CD14-positive monocyte (primary cell): ENCODE data around the gene DEPDC7. TPM values are rescaled to one million over a fixed set of nuclear protein-coding genes. Genes with fewer than 3 reads are reported as not detected.
A peak's percentile ranks its signal among the peaks of the same experiment; 100 is the strongest.

Experiments used
- DNase-seq, 3 donors: peaks; one replicate each; pipeline ENCODE4 v3.0.0-alpha.2; 2011 to 2022
- H2AFZ ChIP-seq: 2 replicates; pipeline ENCODE4 v1.6.0; 2012; ENCODE audit warnings: mild to moderate bottlenecking, low read depth, low read length, inconsistent platforms; ENCODE audit not compliant: insufficient read depth, poor library complexity, severe bottlenecking
- H3K27ac ChIP-seq, 2 donors: 1 replicate in 1 of 2; 2 replicates in 1 of 2; pipeline ENCODE4 v1.5.1; 2012 to 2013; ENCODE audit warnings: low read length in 2 of 2, control low read depth in 1 of 2, inconsistent platforms in 1 of 2, low read depth in 1 of 2, mild to moderate bottlenecking in 1 of 2
- H3K27me3 ChIP-seq, 2 donors: one replicate each; pipeline versions ENCODE4 v1.6.0 to v1.6.1; 2011 to 2013; ENCODE audit warnings: low read length in 2 of 2; ENCODE audit not compliant: control insufficient read depth in 2 of 2, insufficient read depth in 2 of 2
- H3K36me3 ChIP-seq, 2 donors: replicated peaks in 1 of 2; 1 replicate in 1 of 2; 2 replicates in 1 of 2; pipeline versions ENCODE4 v1.5.1 to v1.6.1; 2012 to 2013; ENCODE audit warnings: low read length in 2 of 2, control low read depth in 1 of 2, inconsistent platforms in 1 of 2, mild to moderate bottlenecking in 1 of 2; ENCODE audit not compliant: insufficient read depth in 2 of 2, control insufficient read depth in 1 of 2
- H3K4me1 ChIP-seq, 2 donors: 1 replicate in 1 of 2; 2 replicates in 1 of 2; pipeline versions ENCODE4 v1.5.1 to v1.6.1; 2012 to 2013; ENCODE audit warnings: low read length in 2 of 2, control low read depth in 1 of 2, inconsistent platforms in 1 of 2, mild to moderate bottlenecking in 1 of 2, moderate library complexity in 1 of 2; ENCODE audit not compliant: insufficient read depth in 2 of 2, control insufficient read depth in 1 of 2
- H3K4me2 ChIP-seq: replicated peaks from 2 replicates; pipeline ENCODE3; 2012; ENCODE audit warnings: low read length, moderate library complexity, mild to moderate bottlenecking; ENCODE audit not compliant: poor library complexity, severe bottlenecking; ENCODE audit errors: extremely low read depth
- H3K4me3 ChIP-seq, 3 experiments: fragments of 200-600 bp in 1 of 3; sonication (generic) in 1 of 3; replicated peaks in 1 of 3; 1 replicate in 2 of 3; 2 replicates in 1 of 3; pipeline ENCODE4 v1.5.1; 2011 to 2013; ENCODE audit warnings: low read length in 3 of 3, mild to moderate bottlenecking in 3 of 3, control low read depth in 2 of 3, low read depth in 2 of 3, inconsistent platforms in 1 of 3, moderate library complexity in 1 of 3
- H3K79me2 ChIP-seq: 2 replicates; pipeline ENCODE4 v1.6.0; 2012; ENCODE audit warnings: mild to moderate bottlenecking, control low read depth, inconsistent platforms, low read length, moderate library complexity; ENCODE audit not compliant: insufficient read depth
- H3K9ac ChIP-seq: 2 replicates; pipeline ENCODE4 v1.6.0; 2017; ENCODE audit warnings: low read length, mild to moderate bottlenecking; ENCODE audit not compliant: insufficient read depth, poor library complexity, severe bottlenecking
- H3K9me3 ChIP-seq, 2 donors: replicated peaks in 1 of 2; 1 replicate in 1 of 2; 2 replicates in 1 of 2; pipeline versions ENCODE4 v1.5.1 to v1.6.1; 2012 to 2013; ENCODE audit warnings: low read length in 2 of 2, control low read depth in 1 of 2; ENCODE audit not compliant: control insufficient read depth in 1 of 2, insufficient read depth in 1 of 2
- H4K20me1 ChIP-seq: 2 replicates; pipeline ENCODE4 v1.6.0; 2012; ENCODE audit warnings: mild to moderate bottlenecking, low read length, control low read depth, moderate library complexity; ENCODE audit not compliant: insufficient read depth
- H3K27ac Mint-ChIP-seq, 7 donors: one replicate each; pipeline ENCODE4 v1.8.0; 2020; ENCODE audit warnings: mild to moderate bottlenecking in 7 of 7, mixed read lengths in 7 of 7, moderate library complexity in 6 of 7, inconsistent platforms in 2 of 7
- H3K27me3 Mint-ChIP-seq, 3 donors: one replicate each; pipeline ENCODE4 v1.8.0; 2021 to 2022; ENCODE audit warnings: low read depth in 3 of 3, mild to moderate bottlenecking in 3 of 3, mixed read lengths in 3 of 3, moderate library complexity in 3 of 3, inconsistent platforms in 1 of 3
- H3K36me3 Mint-ChIP-seq, 2 donors: one replicate each; pipeline ENCODE4 v1.8.0; 2020; ENCODE audit warnings: mixed read lengths in 2 of 2, inconsistent platforms in 1 of 2, mild to moderate bottlenecking in 1 of 2
- H3K4me1 Mint-ChIP-seq: one replicate; pipeline ENCODE4 v1.8.0; 2020; ENCODE audit warnings: mild to moderate bottlenecking, mixed read lengths
- H3K4me3 Mint-ChIP-seq, 2 donors: one replicate each; pipeline ENCODE4 v1.8.0; 2020; ENCODE audit warnings: mild to moderate bottlenecking in 2 of 2, mixed read lengths in 2 of 2, moderate library complexity in 1 of 2
- H3K9me3 Mint-ChIP-seq, 7 donors: one replicate each; pipeline ENCODE4 v1.8.0; 2020 to 2022; ENCODE audit warnings: mixed read lengths in 7 of 7, mild to moderate bottlenecking in 6 of 7, moderate library complexity in 6 of 7, inconsistent platforms in 2 of 7
- CTCF ChIP-seq: fragments of 200-600 bp; IDR thresholded peaks from one replicate; pipeline ENCODE4 v1.8.0; 2022; ENCODE audit warnings: antibody characterized with exemption, mild to moderate bottlenecking
- whole genome bisulfite sequencing: methylation state at CpG from one replicate; pipeline ENCODE4 v1.1.5; 2013; ENCODE audit warnings: missing lambda C conversion rate; ENCODE audit not compliant: insufficient coverage; 5-methylcytosine and 5-hydroxymethylcytosine counted together
- intact Hi-C, 2 donors: fragments of 100-400 bp; cut with micrococcal nuclease; formaldehyde crosslinking; loops; one replicate each; pipeline versions ENCODE4 v1.15.0 to v1.15.1; 2023
- polyA plus RNA-seq, 3 donors: library from polyadenylated mRNA; depleted of rRNA in 1 of 3; unstranded in 2 of 3; stranded (reverse) in 1 of 3; fragments of 300-500 nt in 2 of 3; fragments of >200 nt in 1 of 3; fragmentation: Illumina TruSeq in 2 of 3; gene quantifications; 1 replicate in 2 of 3; 2 replicates in 1 of 3; pipeline ENCODE4 v1.2.3, GENCODE V29; 2012 to 2021

The DEPDC7 gene
- polyA plus RNA-seq, 3 donors, result 0.33 to 0.55 (median 0.48) TPM

- Mint-ChIP-seq H3K9me3 (no peaks in the 10 kb centered on the region), H3K4me3 (no peak overlapping the region), H3K36me3 (peaks cover 53 to 67% of the 10 kb centered on the region in 2 donors), H3K27me3 (peaks cover 0 to 2% (median 1%) of the 10 kb centered on the region in 3 donors), H3K4me1 (peaks cover 38% of the 10 kb centered on the region), H3K27ac (peak overlapping the region in 4 of 7 donors; percentile 82 to 95 (median 94))
- Histone ChIP-seq H3K9ac (no peak overlapping the region), H3K4me3 (no peak overlapping the region), H3K27ac (peak overlapping the region in 1 of 2 donors; percentile 76), H3K4me1 (peaks cover 32 to 34% of the 10 kb centered on the region in 2 donors), H3K36me3 (peaks cover 46 to 61% of the 10 kb centered on the region in 2 donors), H3K4me2 (no peak overlapping the region), H3K9me3 (no peaks in the 10 kb centered on the region), H4K20me1 (no peaks in the 10 kb centered on the region), H2AFZ (no peak overlapping the region), H3K27me3 (no peaks in the 10 kb centered on the region), H3K79me2 (no peaks in the 10 kb centered on the region)
- DNase-seq, result no peak
- TF ChIP-seq CTCF, result no peak
- 83% methylated on average over 4 of the region's 5 CpGs for WGBS
- intact Hi-C loops, result loop anchor here in 1 of 2 donors (5.0 kb wide), 1 partner anchor 45 kb away; the partner anchor contains the start of gene DEPDC7
These were observed 46.5 kb downstream of the DEPDC7 start for GRCh38 chr11:33062137-33062536.

GRCh38 chr11:33063326-33063881 lies 47.7 kb downstream of the DEPDC7 start:
- Histone ChIP-seq H2AFZ (no peak overlapping the region), H4K20me1 (no peaks in the 10 kb centered on the region), H3K9me3 (no peaks in the 10 kb centered on the region), H3K27ac (peak overlapping the region in 1 of 2 donors; percentile 76), H3K9ac (peak overlapping the region; percentile 4), H3K4me3 (peak overlapping the region in 1 of 3 experiments; percentile 45), H3K27me3 (no peaks in the 10 kb centered on the region), H3K79me2 (no peaks in the 10 kb centered on the region), H3K4me1 (peaks cover 32 to 34% of the 10 kb centered on the region in 2 donors), H3K4me2 (peak overlapping the region; percentile 55), H3K36me3 (peaks cover 50 to 60% of the 10 kb centered on the region in 2 donors)
- Mint-ChIP-seq H3K36me3 (peaks cover 51 to 70% of the 10 kb centered on the region in 2 donors), H3K27ac (peak overlapping the region; percentile 82 to 95 (median 93)), H3K9me3 (no peaks in the 10 kb centered on the region), H3K27me3 (peaks cover 0 to 2% (median 1%) of the 10 kb centered on the region in 3 donors), H3K4me1 (peaks cover 38% of the 10 kb centered on the region), H3K4me3 (peak overlapping the region in 1 of 2 donors; percentile 72)
- peak; percentile 52 to 82 (median 65) for DNase-seq
- WGBS, result no CpG with 5 or more reads among the region's 3 CpGs
- intact Hi-C loops, result loop anchor here in 1 of 2 donors (5.0 kb wide), 1 partner anchor 46 kb away; the partner anchor contains the start of gene DEPDC7
- no peak for TF ChIP-seq CTCF
